HCT116 (cell line): ENCODE results near the gene BIK. TPM values are rescaled to one million over a fixed set of nuclear protein-coding genes. Genes with fewer than 3 reads are reported as not detected.

Experiments
- ATAC-seq: fragments of 200-7000 bp; cut with Tn5 transposase; 2 replicates; pipeline ENCODE4 v1.9.1; 2020; ENCODE audit warnings: mild to moderate bottlenecking, moderate library complexity
- BruUV-seq: library from RNA; stranded (reverse); fragments of 400-500 nt; replicated peaks from 2 replicates; lab custom pipeline; 2021; lab: Mats Ljungman, UMichigan
- CTCF ChIA-PET: fragments of 300-600 bp; sonication (Branson Sonifier 250); formaldehyde crosslinking; loops from one replicate; lab custom pipeline; 2021; ENCODE audit warnings: antibody characterized with exemption; lab: Charles Lee
- POLR2A ChIA-PET: fragments of 300-600, 350-600 bp; sonication (Branson Sonifier 250); formaldehyde crosslinking; loops from one replicate; lab custom pipeline; 2021; ENCODE audit warnings: antibody characterized with exemption; lab: Charles Lee
- RAD21 ChIA-PET, 2 experiments: fragments of 300-600 bp; sonication (Branson Sonifier 250); formaldehyde crosslinking; loops; one replicate each; lab custom pipeline; 2023; ENCODE audit warnings: low total read pairs in 2 of 2; ENCODE audit not compliant: uncharacterized antibody in 2 of 2, unreplicated experiment in 2 of 2, low non-redundant PET in 1 of 2; lab: Charles Lee
- DNase-seq: peaks from one replicate; pipeline ENCODE4 v3.0.0-alpha.2; 2010; ENCODE audit warnings: low read depth, low spot score
- H2AFZ ChIP-seq: fragments of 200-600 bp; shearing (Covaris generic), sonication (generic); 2 replicates; pipeline ENCODE4 v1.6.1; 2017; ENCODE audit warnings: low read depth, mixed run types, mixed read lengths, antibody characterized with exemption, low read length; ENCODE audit not compliant: poor library complexity, severe bottlenecking
- H3K27ac ChIP-seq: 2 replicates; pipeline ENCODE4 v1.5.1; 2012; ENCODE audit warnings: low read depth, low read length
- H3K27me3 ChIP-seq: fragments of 200-600 bp; sonication (generic); 2 replicates; pipeline ENCODE4 v1.6.1; 2016; ENCODE audit warnings: mixed run types, low read length, mixed read lengths; ENCODE audit not compliant: insufficient read depth
- H3K36me3 ChIP-seq, 2 experiments: fragments of 200-500 bp in 1 of 2; fragments of 200-600 bp in 1 of 2; sonication (Bioruptor generic) in 1 of 2; sonication (generic) in 1 of 2; 2 replicates each; pipeline versions ENCODE4 v1.5.1 to v1.6.1; 2014 to 2016; ENCODE audit warnings: low read length in 2 of 2, inconsistent platforms in 1 of 2, mixed read lengths in 1 of 2, mixed run types in 1 of 2; ENCODE audit not compliant: insufficient read depth in 2 of 2, control insufficient read depth in 1 of 2
- H3K4me1 ChIP-seq, 2 experiments: fragments of 200-600 bp in 1 of 2; sonication (generic) in 1 of 2; 2 replicates each; pipeline versions ENCODE4 v1.5.1 to v1.6.1; 2012 to 2017; ENCODE audit warnings: low read length in 2 of 2, inconsistent platforms in 1 of 2, mild to moderate bottlenecking in 1 of 2, mixed read lengths in 1 of 2, mixed run types in 1 of 2, moderate library complexity in 1 of 2; ENCODE audit not compliant: insufficient read depth in 2 of 2, control insufficient read depth in 1 of 2
- H3K4me2 ChIP-seq: fragments of 200-600 bp; sonication (generic); 2 replicates; pipeline ENCODE4 v1.6.1; 2017; ENCODE audit warnings: mixed run types, low read length, mixed read lengths
- H3K4me3 ChIP-seq, 2 experiments: fragments of 200-600 bp in 1 of 2; sonication (generic) in 1 of 2; replicated peaks in 1 of 2; 2 replicates each; pipeline ENCODE4 v1.5.1; 2011 to 2016; ENCODE audit warnings: low read length in 2 of 2, control low read depth in 1 of 2, low read depth in 1 of 2, mild to moderate bottlenecking in 1 of 2, mixed read lengths in 1 of 2, mixed run types in 1 of 2
- H3K79me2 ChIP-seq: fragments of 200-600 bp; sonication (generic); 2 replicates; pipeline ENCODE4 v1.6.1; 2017; ENCODE audit warnings: mild to moderate bottlenecking, mixed run types, low read length, moderate library complexity, mixed read lengths; ENCODE audit not compliant: insufficient read depth
- H3K9ac ChIP-seq: fragments of 200-600 bp; sonication (generic); 2 replicates; pipeline ENCODE4 v1.6.1; 2016; ENCODE audit warnings: low read length, mixed read lengths
- H3K9me2 ChIP-seq: fragments of 200-600 bp; sonication (generic), shearing (Covaris generic); 2 replicates; pipeline ENCODE4 v1.6.1; 2017; ENCODE audit warnings: mixed run types, mild to moderate bottlenecking, moderate library complexity; ENCODE audit not compliant: insufficient read depth
- H3K9me3 ChIP-seq, 2 experiments: fragments of 200-500 bp in 1 of 2; fragments of 200-600 bp in 1 of 2; sonication (Bioruptor generic) in 1 of 2; sonication (generic) in 1 of 2; 2 replicates each; pipeline ENCODE4 v1.6.1; 2014 to 2017; ENCODE audit warnings: low read length in 2 of 2, mixed read lengths in 2 of 2, inconsistent platforms in 1 of 2, low read depth in 1 of 2, mild to moderate bottlenecking in 1 of 2, mixed run types in 1 of 2, moderate library complexity in 1 of 2; ENCODE audit not compliant: control insufficient read depth in 1 of 2, insufficient read depth in 1 of 2
- H4K20me1 ChIP-seq: fragments of 200-600 bp; sonication (generic), shearing (Covaris generic); 2 replicates; pipeline ENCODE4 v1.6.1; 2017; ENCODE audit warnings: mixed run types, mild to moderate bottlenecking, moderate library complexity; ENCODE audit not compliant: insufficient read depth
- ELF1 ChIP-seq: IDR thresholded peaks from 2 replicates; pipeline ENCODE4 v1.6.1; 2012; ENCODE audit warnings: low read depth, borderline replicate concordance
- EZH2 ChIP-seq: fragments of 200-600 bp; sonication (generic); IDR thresholded peaks from 2 replicates; pipeline ENCODE4 v1.6.1; 2017; ENCODE audit warnings: antibody characterized with exemption, mixed run types
- EZH2phosphoT487 ChIP-seq: fragments of 200-600 bp; IDR thresholded peaks from 2 replicates; pipeline ENCODE4 v1.6.1; 2018; ENCODE audit warnings: antibody characterized with exemption, borderline replicate concordance
- FOSL1 ChIP-seq: IDR thresholded peaks from 2 replicates; pipeline ENCODE4 v1.6.1; 2012; ENCODE audit warnings: low read depth
- JUND ChIP-seq: IDR thresholded peaks from 2 replicates; pipeline ENCODE4 v1.6.1; 2012
- POLR2AphosphoS5 ChIP-seq: IDR thresholded peaks from 2 replicates; pipeline ENCODE4 v1.6.1; 2011; ENCODE audit warnings: mild to moderate bottlenecking, low read depth, low read length, moderate library complexity
- SIN3A ChIP-seq: IDR thresholded peaks from 2 replicates; pipeline ENCODE4 v1.6.1; 2012; ENCODE audit warnings: low read depth
- SP1 ChIP-seq: IDR thresholded peaks from 2 replicates; pipeline ENCODE4 v1.6.1; 2012; ENCODE audit warnings: low read depth
- SRF ChIP-seq: IDR thresholded peaks from 2 replicates; pipeline ENCODE4 v1.6.1; 2012; ENCODE audit warnings: low read depth
- TCF7L2 ChIP-seq: IDR thresholded peaks from 2 replicates; pipeline ENCODE4 v1.7.0; 2011; ENCODE audit warnings: borderline replicate concordance, inconsistent platforms; ENCODE audit not compliant: insufficient read depth, insufficient read length; ENCODE audit errors: extremely low read depth
- YY1 ChIP-seq: IDR thresholded peaks from 2 replicates; pipeline ENCODE4 v1.6.1; 2011; ENCODE audit warnings: low read length, low read depth, moderate library complexity, mild to moderate bottlenecking; ENCODE audit not compliant: insufficient replicate concordance; ENCODE audit errors: extremely low read depth
- ZBTB33 ChIP-seq: IDR thresholded peaks from 2 replicates; pipeline ENCODE4 v1.6.1; 2011; ENCODE audit warnings: mild to moderate bottlenecking, low read length, moderate library complexity; ENCODE audit not compliant: insufficient replicate concordance; ENCODE audit errors: extremely low read depth
- ZFX ChIP-seq: fragments of 450-650 bp; IDR thresholded peaks from 2 replicates; pipeline ENCODE4 v1.6.1; 2017
- ZNF274 ChIP-seq: fragments of 200-500 bp; sonication (Bioruptor generic); IDR thresholded peaks from 2 replicates; pipeline ENCODE4 v1.6.1; 2014; ENCODE audit warnings: mild to moderate bottlenecking, low read depth, low read length, inconsistent platforms
- intact Hi-C: fragments of 100-400 bp; cut with micrococcal nuclease; formaldehyde crosslinking; loops from 2 replicates; pipeline ENCODE4 v1.10.0; 2022
- total RNA-seq: library from RNA; stranded (reverse); gene quantifications from one replicate; pipeline ENCODE4 v1.2.1, GENCODE V29; 2021; ENCODE audit not compliant: unreplicated experiment

BIK gene
- total RNA-seq, 1 experiment from 2014 or later: 31.0 TPM

DNA sequence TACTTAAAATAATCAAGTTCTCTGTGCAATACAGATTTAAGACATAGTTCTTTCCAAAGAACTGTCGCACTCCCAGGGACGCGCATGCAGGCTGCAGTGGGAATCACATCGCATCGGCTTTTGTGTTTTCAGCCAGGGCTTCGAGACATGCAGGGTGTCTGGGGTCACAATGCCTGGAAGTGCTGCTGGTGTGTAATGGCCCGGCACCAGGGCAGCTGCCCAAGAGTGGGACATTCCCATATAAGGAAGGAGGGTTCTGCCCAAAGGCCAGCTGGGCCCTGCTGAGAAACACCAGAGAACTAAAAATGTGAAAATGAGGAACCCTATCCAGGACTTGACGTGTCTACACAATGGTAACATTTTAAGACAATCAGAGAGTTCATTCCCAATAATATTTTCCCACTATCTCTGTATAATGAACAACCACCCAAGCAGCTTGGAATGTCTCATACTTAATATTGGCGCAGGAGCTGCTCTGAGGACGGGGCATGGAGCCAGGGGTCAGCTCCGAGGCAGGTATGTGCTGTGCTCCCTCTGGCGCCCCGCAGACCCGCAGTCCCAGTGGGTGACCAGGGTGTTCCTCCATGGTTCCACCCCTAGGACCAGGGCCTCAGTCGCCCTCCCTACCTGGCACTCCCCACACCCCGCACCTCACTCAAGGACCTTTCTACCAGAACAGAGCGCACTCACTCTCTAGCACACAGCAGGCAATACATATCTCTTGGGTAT is 21.4 kb downstream of the BIK start:
- POLR2A ChIA-PET: interaction anchor here (0.7 kb wide), 1 partner anchor 28 kb away, joined by 4 read pairs; no protein-coding TSS in a partner anchor
- H2AFZ ChIP-seq: no peak overlapping the region
- no peaks in the 10 kb centered on the region for H4K20me1 ChIP-seq
- no peak overlapping the region for H3K9ac ChIP-seq
- RAD21 ChIA-PET: interaction anchor here in 1 of 2 experiments (0.6 kb wide), 1 partner anchor 98 kb away, joined by 3 read pairs; no protein-coding TSS in a partner anchor
- peaks cover 56% of the 10 kb centered on the region for H3K79me2 ChIP-seq
- no peaks in the 10 kb centered on the region for H3K27me3 ChIP-seq
- H3K9me3 ChIP-seq: no peaks in the 10 kb centered on the region; a peak in 1 of 4 replicates
- DNase-seq (no peak), ATAC-seq (no peak)
- TF ChIP-seq SIN3A: no peak
- TF ChIP-seq YY1: no peak
- peak; percentile 48; the same call in 1 of the 2 replicates for TF ChIP-seq POLR2AphosphoS5
- no peak for TF ChIP-seq ZBTB33
- no peak overlapping the region for H3K4me3 ChIP-seq
- no peak overlapping the region; the same call in 1 of the 2 replicates for H3K27ac ChIP-seq
- no peak overlapping the region for H3K4me2 ChIP-seq
- H3K36me3 ChIP-seq: peaks cover 27 to 43% of the 10 kb centered on the region in 2 experiments
- H3K9me2 ChIP-seq: no peaks in the 10 kb centered on the region
- H3K4me1 ChIP-seq: peaks cover 19 to 32% of the 10 kb centered on the region in 2 experiments
- CTCF ChIA-PET: no interaction called here
- BruUV-seq: no TSS peak
- intact Hi-C loops: no loop called here

DNA sequence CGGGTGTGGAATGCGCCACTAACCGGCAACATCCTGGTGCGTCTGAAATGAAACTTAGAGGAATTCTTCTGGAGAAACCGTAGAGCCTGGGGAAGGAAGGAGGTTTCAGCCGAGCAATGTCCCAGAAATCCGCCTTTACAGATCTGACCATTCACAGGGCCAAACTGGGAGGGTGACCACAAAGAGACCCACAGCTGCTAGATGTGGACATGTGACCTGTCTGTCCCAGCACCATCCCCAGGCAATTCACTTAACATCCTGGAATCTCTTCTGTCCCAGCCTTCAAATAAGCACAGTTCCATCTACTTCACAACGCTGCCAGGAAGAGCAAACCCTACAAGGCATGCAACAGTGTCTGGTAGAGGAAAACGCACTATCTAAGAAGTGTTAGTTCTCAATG is 22.9 kb downstream of the BIK start:
- H3K27me3 ChIP-seq: no peaks in the 10 kb centered on the region
- H4K20me1 ChIP-seq: no peaks in the 10 kb centered on the region
- BruUV-seq: no TSS peak
- DNase-seq: no peak
- H3K4me3 ChIP-seq: no peak overlapping the region
- no peaks in the 10 kb centered on the region for H3K9me2 ChIP-seq
- no peak for ATAC-seq
- no peak overlapping the region for H3K4me2 ChIP-seq
- POLR2A ChIA-PET: no interaction called here
- H3K9me3 ChIP-seq: no peaks in the 10 kb centered on the region; a peak in 1 of 4 replicates
- no peak overlapping the region for H3K9ac ChIP-seq
- CTCF ChIA-PET: no interaction called here
- H2AFZ ChIP-seq: no peak overlapping the region
- peaks cover 37 to 52% of the 10 kb centered on the region in 2 experiments for H3K36me3 ChIP-seq
- no peak overlapping the region for H3K27ac ChIP-seq
- H3K79me2 ChIP-seq: peaks cover 54% of the 10 kb centered on the region
- H3K4me1 ChIP-seq: peaks cover 15 to 18% of the 10 kb centered on the region in 2 experiments
- RAD21 ChIA-PET: no interaction called here
- intact Hi-C loops: no loop called here
- TF ChIP-seq ZFX (no peak), ELF1 (no peak), SRF (no peak), SIN3A (no peak), YY1 (no peak), FOSL1 (no peak), EZH2 (no peak), TCF7L2 (no peak), EZH2phosphoT487 (no peak), ZNF274 (no peak), SP1 (no peak), JUND (no peak)
